AG10803 (cell line): ENCODE results near the gene SAP30L.

Source experiments
- DNase-seq: peaks from one replicate; pipeline ENCODE4 v3.0.0; 2010; ENCODE audit warnings: low read depth
- H3K4me3 ChIP-seq: 2 replicates; pipeline ENCODE4 v1.5.1; 2011; ENCODE audit warnings: mild to moderate bottlenecking, low read length, control low read depth
- CTCF ChIP-seq: conservative IDR thresholded peaks from 2 replicates; pipeline ENCODE4 v1.5.1; 2011; ENCODE audit warnings: mild to moderate bottlenecking, low read length, control low read depth, inconsistent platforms

Gene SAP30L

GRCh38 chr5:154430961-154431630 lies 14.7 kb upstream of the SAP30L start:
- no peak for TF ChIP-seq CTCF
- no peak overlapping the region for H3K4me3 ChIP-seq
- DNase-seq = no peak

- TF ChIP-seq CTCF = no peak
- DNase-seq = no peak
- H3K4me3 ChIP-seq = no peak overlapping the region
Measured at GRCh38 chr5:154435226-154435625, 10.6 kb upstream of the SAP30L start.

GRCh38 chr5:154437281-154437965 lies 8.4 kb upstream of the SAP30L start:
- DNase-seq = no peak
- H3K4me3 ChIP-seq = no peak overlapping the region
- TF ChIP-seq CTCF = no peak

GRCh38 chr5:154440540-154440939 lies 5.3 kb upstream of the SAP30L start:
- H3K4me3 ChIP-seq = no peak overlapping the region
- DNase-seq = no peak
- no peak for TF ChIP-seq CTCF

GRCh38 chr5:154442801-154443200 lies 3.0 kb upstream of the SAP30L start:
- TF ChIP-seq CTCF = no peak
- no peak for DNase-seq
- no peak overlapping the region for H3K4me3 ChIP-seq

- no peak for DNase-seq
- TF ChIP-seq CTCF = 0 out of 2 replicates have a peak, but pooled peaks have one; percentile 3
- peak overlapping the region; percentile 93 for H3K4me3 ChIP-seq
Measured at GRCh38 chr5:154444556-154445421, 1.0 kb upstream of the SAP30L start.
